Breast epithelium (tissue), 4 donors: ENCODE measurements around the gene SPATS1. TPM values are rescaled to one million over a fixed set of nuclear protein-coding genes. Genes with fewer than 3 reads are reported as not detected.

ENCODE experiments used
- DNase-seq, 2 donors: peaks; one replicate each; pipeline ENCODE4 v3.0.0-alpha.2; 2019; ENCODE audit warnings: low spot score in 2 of 2
- H3K27ac ChIP-seq, 2 donors: fragments of 200-600 bp; sonication (generic) in 1 of 2; one replicate each; pipeline ENCODE4 v1.5.1; 2016 to 2019; ENCODE audit warnings: mild to moderate bottlenecking in 1 of 2
- H3K27me3 ChIP-seq, 2 donors: fragments of 200-600 bp; sonication (generic) in 1 of 2; one replicate each; pipeline versions ENCODE4 v1.5.1 to v1.6.0; 2017 to 2019; ENCODE audit warnings: control low read depth in 1 of 2, mild to moderate bottlenecking in 1 of 2
- H3K36me3 ChIP-seq: fragments of 200-600 bp; one replicate; pipeline ENCODE4 v1.5.1; 2019
- H3K4me1 ChIP-seq, 2 donors: fragments of 200-600 bp; sonication (generic); one replicate each; pipeline ENCODE4 v1.5.1; 2016 to 2019; ENCODE audit warnings: control low read depth in 1 of 2
- H3K4me3 ChIP-seq, 3 donors: fragments of 200-600 bp; sonication (generic); 1 replicate in 2 of 3; 2 replicates in 1 of 3; pipeline ENCODE4 v1.5.1; 2016 to 2019; ENCODE audit warnings: mild to moderate bottlenecking in 3 of 3, moderate library complexity in 2 of 3
- H3K9me3 ChIP-seq, 2 donors: fragments of 200-600 bp; sonication (generic) in 1 of 2; one replicate each; pipeline ENCODE4 v1.5.1; 2016 to 2019; ENCODE audit warnings: control low read depth in 1 of 2
- POLR2A ChIP-seq: fragments of 450-650 bp; IDR thresholded peaks from one replicate; pipeline ENCODE4 v1.6.1; 2016; ENCODE audit warnings: antibody characterized with exemption, mild to moderate bottlenecking, moderate library complexity
- POLR2AphosphoS5 ChIP-seq, 3 donors: sonication (generic); formaldehyde crosslinking; IDR thresholded peaks; one replicate each; pipeline ENCODE4 v1.6.1; 2017; ENCODE audit warnings: antibody characterized with exemption in 3 of 3
- intact Hi-C: fragments of 100-400 bp; cut with DNase I; formaldehyde crosslinking; loops from one replicate; pipeline ENCODE4 v1.15.1; 2023; ENCODE audit warnings: low total_unique reads
- total RNA-seq, 3 donors: library from RNA; depleted of rRNA; stranded (reverse); fragments of >200 nt; gene quantifications; one replicate each; pipeline ENCODE4 v1.1.0, GENCODE V29; 2016
- TF ChIP-seq, protein P1 (sequence below), 3 donors: fragments of 450-650 bp; IDR thresholded peaks; one replicate each; pipeline ENCODE4 v1.5.1; 2016 to 2017; ENCODE audit warnings: antibody characterized with exemption in 3 of 3, mild to moderate bottlenecking in 3 of 3, moderate library complexity in 3 of 3

Gene SPATS1
- total RNA-seq, 3 donors from 2014 or later = not detected

- H3K36me3 ChIP-seq = no peaks in the 10 kb centered on the region
- intact Hi-C loops = no loop called here
- H3K4me3 ChIP-seq = no peak overlapping the region
- no peak overlapping the region for H3K27ac ChIP-seq
- TF ChIP-seq POLR2A = no peak
- no peak for TF ChIP-seq POLR2AphosphoS5 (IDR thresholded peaks at IDR 0.05)
- TF ChIP-seq, protein P1, sequence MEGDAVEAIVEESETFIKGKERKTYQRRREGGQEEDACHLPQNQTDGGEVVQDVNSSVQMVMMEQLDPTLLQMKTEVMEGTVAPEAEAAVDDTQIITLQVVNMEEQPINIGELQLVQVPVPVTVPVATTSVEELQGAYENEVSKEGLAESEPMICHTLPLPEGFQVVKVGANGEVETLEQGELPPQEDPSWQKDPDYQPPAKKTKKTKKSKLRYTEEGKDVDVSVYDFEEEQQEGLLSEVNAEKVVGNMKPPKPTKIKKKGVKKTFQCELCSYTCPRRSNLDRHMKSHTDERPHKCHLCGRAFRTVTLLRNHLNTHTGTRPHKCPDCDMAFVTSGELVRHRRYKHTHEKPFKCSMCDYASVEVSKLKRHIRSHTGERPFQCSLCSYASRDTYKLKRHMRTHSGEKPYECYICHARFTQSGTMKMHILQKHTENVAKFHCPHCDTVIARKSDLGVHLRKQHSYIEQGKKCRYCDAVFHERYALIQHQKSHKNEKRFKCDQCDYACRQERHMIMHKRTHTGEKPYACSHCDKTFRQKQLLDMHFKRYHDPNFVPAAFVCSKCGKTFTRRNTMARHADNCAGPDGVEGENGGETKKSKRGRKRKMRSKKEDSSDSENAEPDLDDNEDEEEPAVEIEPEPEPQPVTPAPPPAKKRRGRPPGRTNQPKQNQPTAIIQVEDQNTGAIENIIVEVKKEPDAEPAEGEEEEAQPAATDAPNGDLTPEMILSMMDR (IDR thresholded peaks at IDR 0.05) = no peak
- no peaks in the 10 kb centered on the region for H3K9me3 ChIP-seq
- no peaks in the 10 kb centered on the region for H3K4me1 ChIP-seq
- DNase-seq = no peak
- H3K27me3 ChIP-seq = no peaks in the 10 kb centered on the region
Observed at GRCh38 chr6:44352259-44352658, 9.8 kb downstream of the SPATS1 start.

- no peaks in the 10 kb centered on the region for H3K4me1 ChIP-seq
- H3K27me3 ChIP-seq = no peaks in the 10 kb centered on the region
- H3K4me3 ChIP-seq = no peak overlapping the region
- TF ChIP-seq POLR2A (no peak), POLR2AphosphoS5 (IDR thresholded peaks at IDR 0.05) (no peak)
- TF ChIP-seq, protein P1 (IDR thresholded peaks at IDR 0.05) = no peak
- DNase-seq = no peak
- no peak overlapping the region for H3K27ac ChIP-seq
- intact Hi-C loops = no loop called here
- no peaks in the 10 kb centered on the region for H3K36me3 ChIP-seq
- no peaks in the 10 kb centered on the region for H3K9me3 ChIP-seq
Observed at GRCh38 chr6:44353336-44353735, 10.9 kb downstream of the SPATS1 start.

- no peaks in the 10 kb centered on the region for H3K27me3 ChIP-seq
- TF ChIP-seq POLR2AphosphoS5 (IDR thresholded peaks at IDR 0.05) (no peak), POLR2A (no peak)
- TF ChIP-seq, protein P1 (IDR thresholded peaks at IDR 0.05) = no peak
- DNase-seq = no peak
- no peak overlapping the region for H3K27ac ChIP-seq
- no peaks in the 10 kb centered on the region for H3K9me3 ChIP-seq
- no peak overlapping the region for H3K4me3 ChIP-seq
- H3K4me1 ChIP-seq = no peaks in the 10 kb centered on the region
- intact Hi-C loops = no loop called here
- no peaks in the 10 kb centered on the region for H3K36me3 ChIP-seq
Observed at GRCh38 chr6:44355640-44356039, 13.2 kb downstream of the SPATS1 start.

DNA sequence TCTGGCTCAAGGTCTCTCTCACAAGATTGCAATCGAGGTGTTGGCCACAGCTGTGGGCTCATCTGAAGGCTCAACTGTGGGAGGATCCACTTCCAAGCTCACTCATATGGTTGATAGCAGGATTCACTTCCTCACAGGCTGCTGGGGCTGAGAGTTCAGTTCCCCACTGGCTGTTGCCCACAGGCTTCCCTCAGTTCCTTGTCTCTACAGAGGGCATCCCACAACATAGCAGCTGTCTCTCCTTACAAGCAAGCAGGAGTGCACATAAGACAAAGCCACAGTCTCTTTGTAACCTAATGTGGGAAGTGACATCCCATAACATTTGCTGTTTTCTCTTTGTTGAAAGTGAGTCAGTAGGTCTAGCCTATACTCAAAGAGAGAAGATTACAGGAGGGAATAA lies 14.0 kb downstream of the SPATS1 start:
- Histone ChIP-seq H3K4me3 (no peak overlapping the region), H3K9me3 (no peaks in the 10 kb centered on the region), H3K36me3 (no peaks in the 10 kb centered on the region), H3K27ac (no peak overlapping the region), H3K4me1 (no peaks in the 10 kb centered on the region), H3K27me3 (no peaks in the 10 kb centered on the region)
- no peak for DNase-seq
- intact Hi-C loops = no loop called here
- TF ChIP-seq POLR2AphosphoS5 (IDR thresholded peaks at IDR 0.05) (no peak), POLR2A (no peak)
- TF ChIP-seq, protein P1 (IDR thresholded peaks at IDR 0.05) = no peak

DNA sequence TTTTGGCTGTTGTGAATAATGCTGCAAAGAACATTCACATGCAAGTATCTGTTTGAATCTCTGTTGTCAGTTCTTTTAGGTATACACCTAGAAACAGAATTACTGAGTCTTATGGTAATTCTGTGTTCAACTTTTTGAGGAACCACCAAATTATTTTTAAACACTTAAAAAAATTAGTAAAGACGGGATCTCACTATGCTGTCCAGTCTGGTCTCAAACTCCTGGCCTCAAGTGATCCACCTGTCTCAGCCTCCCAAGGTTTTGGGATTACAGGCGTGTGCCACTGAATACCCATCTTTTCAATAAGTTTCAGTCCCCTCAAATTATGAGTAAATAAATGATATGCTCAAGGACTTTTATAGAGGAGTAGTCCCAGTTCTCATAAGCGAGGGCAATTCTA lies 17.5 kb downstream of the SPATS1 start:
- H3K27ac ChIP-seq = no peak overlapping the region
- H3K27me3 ChIP-seq = no peaks in the 10 kb centered on the region
- H3K9me3 ChIP-seq = no peaks in the 10 kb centered on the region
- H3K4me3 ChIP-seq = no peak overlapping the region
- TF ChIP-seq, protein P1 (IDR thresholded peaks at IDR 0.05) = no peak
- no peak for TF ChIP-seq POLR2A
- no peak for TF ChIP-seq POLR2AphosphoS5 (IDR thresholded peaks at IDR 0.05)
- H3K4me1 ChIP-seq = no peaks in the 10 kb centered on the region
- intact Hi-C loops = no loop called here
- H3K36me3 ChIP-seq = no peaks in the 10 kb centered on the region
- no peak for DNase-seq
